KOPT-K1 (cell line): ENCODE results near the gene THAP2.
"Not testable (repeated sequence)": the region's sequence is repeated elsewhere in the genome, so short reads cannot be mapped to it uniquely, and the experiment has no call there.

ENCODE experiments used
- H3K27ac ChIP-seq: fragments of 200-600 bp; sonication (generic); 2 replicates; pipeline ENCODE4 v1.5.1; 2016; ENCODE audit warnings: antibody characterized with exemption, mild to moderate bottlenecking, low read depth, low read length; ENCODE audit not compliant: poor library complexity, severe bottlenecking
- H3K36me3 ChIP-seq: fragments of 200-600 bp; sonication (generic); 2 replicates; pipeline ENCODE4 v1.5.1; 2017; ENCODE audit warnings: antibody characterized with exemption, mild to moderate bottlenecking, low read length, moderate library complexity; ENCODE audit not compliant: insufficient read depth
- H3K9me3 ChIP-seq: fragments of 200-600 bp; sonication (generic); 2 replicates; pipeline ENCODE4 v1.5.1; 2017; ENCODE audit warnings: antibody characterized with exemption, low read length, mild to moderate bottlenecking; ENCODE audit not compliant: insufficient read depth, poor library complexity, severe bottlenecking

The THAP2 gene

GRCh38 chr12:71684081-71684480, 20.0 kb downstream of the THAP2 start:
- Histone ChIP-seq H3K36me3 (no peaks in the 10 kb centered on the region), H3K27ac (no peak overlapping the region), H3K9me3 (no peaks in the 10 kb centered on the region)

DNA sequence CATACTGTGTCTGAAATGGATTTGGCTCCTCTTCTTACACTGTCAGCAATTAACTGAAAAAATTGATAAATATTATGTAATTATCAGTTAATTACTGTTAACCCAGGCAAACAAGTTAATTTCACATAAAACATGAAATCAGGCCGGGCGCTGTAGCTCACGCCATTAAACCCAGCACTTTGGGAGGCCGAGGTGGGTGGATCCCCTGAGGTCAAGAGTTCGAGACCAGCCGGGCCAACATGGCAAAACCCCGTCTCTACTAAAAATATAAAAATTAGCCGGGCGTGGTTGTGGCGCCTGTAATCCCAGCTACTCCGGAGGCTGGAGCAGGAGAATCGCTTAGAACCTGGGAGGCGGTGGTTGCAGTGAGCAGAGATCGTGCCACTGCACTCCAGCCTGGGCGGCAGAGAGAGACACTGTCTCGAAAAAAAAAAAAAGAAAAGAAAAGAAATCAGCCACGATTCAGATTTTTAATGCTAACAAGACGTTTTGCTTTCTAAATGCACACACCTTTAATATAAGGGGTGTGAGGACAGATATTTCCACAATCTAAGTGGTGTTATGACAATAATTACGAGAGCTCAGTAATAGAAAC, 21.3 kb downstream of the THAP2 start:
- peak overlapping the region; percentile 87 for H3K27ac ChIP-seq
- H3K36me3 ChIP-seq = peaks cover 10% of the 10 kb centered on the region
- H3K9me3 ChIP-seq = no peaks in the 10 kb centered on the region

DNA sequence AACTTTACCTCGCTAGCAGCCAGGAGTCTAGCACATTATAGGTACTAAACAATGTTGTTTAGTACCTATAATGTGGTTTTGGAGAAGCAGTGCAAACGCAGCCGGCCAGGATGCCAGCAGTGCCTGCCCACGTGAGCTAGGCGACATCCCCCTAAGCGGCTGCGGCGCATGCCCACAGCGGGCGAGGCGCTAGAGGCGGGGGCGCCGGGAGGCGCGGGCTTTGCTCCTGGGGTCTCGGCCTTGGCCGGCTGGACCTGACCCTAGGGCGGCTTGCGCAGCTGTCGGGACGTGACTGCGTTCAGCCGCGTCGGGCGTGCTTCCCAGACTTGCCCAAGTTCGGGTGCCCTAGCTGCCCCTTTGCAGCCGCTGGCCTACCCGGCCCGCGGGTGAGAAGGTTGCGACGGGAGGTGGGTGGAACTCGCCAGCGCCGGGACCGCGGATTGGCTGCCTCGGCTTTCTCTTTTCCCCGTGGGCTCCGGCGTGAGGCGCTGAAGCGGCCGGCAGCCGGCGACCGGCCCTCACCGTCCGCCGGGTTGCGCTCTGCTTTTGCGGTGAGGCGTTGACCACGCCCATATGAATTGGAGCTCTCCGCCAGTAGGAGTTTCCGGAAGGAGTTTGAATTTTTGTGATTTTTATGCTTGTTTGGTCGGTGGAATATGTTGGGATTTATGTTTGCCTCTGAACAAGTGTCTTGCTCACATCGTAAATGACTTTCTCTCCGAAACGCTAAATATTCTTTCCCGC, 22.0 kb downstream of the THAP2 start, which contains the start of gene TMEM19:
Gene TMEM19 (plus strand): TSS at position 169 of the 744 bp plus-strand sequence. CDS start 599 bp downstream, outside the sequence.
- H3K27ac ChIP-seq = peak within 1 kb of the TSS; percentile 87

GRCh38 chr12:71686658-71687025, 22.5 kb downstream of the THAP2 start:
- Histone ChIP-seq H3K36me3 (peaks cover 20% of the 10 kb centered on the region), H3K9me3 (no peaks in the 10 kb centered on the region), H3K27ac (peak overlapping the region; percentile 87)

More for the DNA sequence above, 22.0 kb downstream of the THAP2 start, which contains the start of gene TMEM19:
- Histone ChIP-seq H3K36me3 (peaks cover 17% of the 10 kb centered on the region), H3K9me3 (no peaks in the 10 kb centered on the region)

DNA sequence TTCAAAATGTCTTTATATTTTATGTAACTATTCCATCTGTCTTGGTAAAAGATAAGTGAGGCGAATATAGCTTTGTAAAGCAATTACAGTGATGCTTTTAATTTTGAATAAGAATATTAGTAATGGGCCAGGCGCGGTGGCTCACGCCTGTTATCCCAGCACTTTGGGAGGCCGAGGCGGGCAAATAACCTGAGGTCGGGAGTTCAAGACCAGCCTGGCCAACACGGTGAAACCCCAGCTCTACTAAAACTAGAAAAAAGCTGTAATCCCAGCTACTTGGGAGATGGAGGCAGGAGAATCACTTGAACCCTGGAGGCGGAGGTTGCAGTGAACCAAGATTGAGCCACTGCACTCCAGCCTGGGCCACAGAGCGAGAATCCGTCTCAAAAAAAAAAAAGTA, 23.1 kb downstream of the THAP2 start:
- not testable (repeated sequence) for H3K27ac ChIP-seq, H3K9me3 ChIP-seq
- H3K36me3 ChIP-seq = peaks cover 24% of the 10 kb centered on the region

DNA sequence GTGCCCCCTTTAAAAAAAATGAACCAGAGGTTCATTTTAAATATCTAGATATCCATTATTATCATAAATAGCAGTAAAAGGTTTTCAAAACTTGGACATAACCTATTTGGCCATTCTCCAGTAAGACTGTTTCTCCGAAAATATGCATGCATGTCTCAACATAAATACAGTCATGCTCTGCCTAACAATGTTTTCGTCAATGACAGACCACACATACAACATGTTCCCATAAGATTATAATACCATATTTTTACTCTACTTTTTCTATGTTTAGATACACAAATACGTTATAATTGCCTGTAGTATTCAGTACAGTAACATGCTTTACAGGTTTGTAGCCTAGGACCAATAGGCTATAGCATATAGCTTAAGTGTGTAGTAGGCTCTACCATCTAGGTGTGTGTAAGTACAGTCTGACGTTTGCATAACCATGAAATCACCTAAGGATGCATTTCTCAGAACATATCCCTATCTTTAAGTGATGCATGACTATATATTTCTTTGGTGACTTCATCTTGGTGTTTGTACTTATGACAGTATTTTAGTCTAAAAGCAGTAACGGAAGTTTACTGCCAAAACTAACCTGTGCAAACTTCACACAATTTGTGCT, 25.0 kb downstream of the THAP2 start:
- H3K36me3 ChIP-seq = peaks cover 27% of the 10 kb centered on the region
- no peaks in the 10 kb centered on the region for H3K9me3 ChIP-seq
- no peak overlapping the region for H3K27ac ChIP-seq

- no peak overlapping the region for H3K27ac ChIP-seq
- peaks cover 43% of the 10 kb centered on the region for H3K36me3 ChIP-seq
- no peaks in the 10 kb centered on the region for H3K9me3 ChIP-seq
These were observed 27.5 kb downstream of the THAP2 start for GRCh38 chr12:71691504-71692129.

- H3K27ac ChIP-seq = no peak overlapping the region
- H3K36me3 ChIP-seq = peaks cover 59% of the 10 kb centered on the region
- H3K9me3 ChIP-seq = no peaks in the 10 kb centered on the region
These were observed 29.0 kb downstream of the THAP2 start for GRCh38 chr12:71693126-71693525.

GRCh38 chr12:71693651-71694050, 29.6 kb downstream of the THAP2 start:
- not testable (repeated sequence) for H3K9me3 ChIP-seq, H3K27ac ChIP-seq
- H3K36me3 ChIP-seq = peaks cover 64% of the 10 kb centered on the region

DNA sequence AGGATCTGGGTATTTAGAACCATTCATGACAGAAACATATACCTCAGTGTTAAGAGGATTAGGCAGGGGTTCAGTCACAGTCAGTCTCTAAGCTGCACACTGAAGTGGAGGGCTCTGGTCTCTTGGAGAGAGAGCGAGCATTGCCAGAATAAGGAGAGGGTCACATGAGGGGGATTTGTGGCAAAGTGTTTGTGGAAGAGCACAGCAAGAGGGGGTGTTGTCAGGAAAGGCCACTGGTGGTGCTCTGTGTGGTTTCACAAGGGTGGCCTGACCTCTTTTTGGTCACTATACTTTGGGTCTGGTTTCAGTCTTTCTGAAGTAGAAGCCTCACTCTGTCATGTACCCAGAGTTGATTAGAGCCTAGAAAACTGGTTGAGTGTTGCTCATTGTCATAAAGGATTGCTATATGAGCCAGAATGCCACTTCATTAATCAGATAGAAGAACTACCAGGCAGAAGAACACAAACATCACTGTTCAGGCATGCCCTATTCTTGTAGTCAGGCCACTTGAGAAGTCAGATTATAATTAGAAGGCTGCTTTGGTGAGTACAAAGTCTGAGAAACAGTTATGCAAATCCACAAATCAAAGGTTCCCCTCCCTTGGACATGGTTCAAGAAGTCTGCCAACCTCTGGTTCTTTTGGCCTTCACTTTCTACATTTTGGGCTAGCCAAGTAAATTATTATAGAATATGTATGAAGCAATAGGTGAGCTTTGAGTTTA, 30.2 kb downstream of the THAP2 start:
- Histone ChIP-seq H3K27ac (no peak overlapping the region), H3K9me3 (no peaks in the 10 kb centered on the region), H3K36me3 (peaks cover 70% of the 10 kb centered on the region)

GRCh38 chr12:71695782-71696181, 31.7 kb downstream of the THAP2 start:
- Histone ChIP-seq H3K36me3 (peaks cover 71% of the 10 kb centered on the region), H3K27ac (no peak overlapping the region), H3K9me3 (no peaks in the 10 kb centered on the region)

DNA sequence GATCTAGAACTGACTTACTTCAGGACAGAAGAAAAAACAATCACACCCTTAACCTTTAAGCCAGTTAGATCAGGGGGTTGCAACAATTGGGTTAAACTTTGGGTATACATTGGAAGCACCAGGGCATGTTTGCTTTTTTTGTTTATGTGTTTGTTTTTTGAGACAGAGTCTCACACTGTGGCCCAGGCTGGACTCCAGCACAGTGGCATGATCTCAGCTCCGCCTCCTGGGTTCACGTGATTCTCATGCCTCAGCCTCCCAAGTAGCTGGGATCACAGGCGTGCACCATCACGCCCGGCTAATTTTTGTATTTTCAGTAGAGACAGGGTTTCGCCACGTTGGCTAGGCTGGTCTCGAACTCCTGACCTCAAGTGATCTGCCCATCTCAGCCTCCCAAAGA, 38.1 kb downstream of the THAP2 start:
- H3K27ac ChIP-seq, H3K9me3 ChIP-seq: not testable (repeated sequence)
- peaks cover 73% of the 10 kb centered on the region for H3K36me3 ChIP-seq

- Histone ChIP-seq H3K27ac (no peak overlapping the region), H3K9me3 (no peaks in the 10 kb centered on the region), H3K36me3 (peaks cover 69% of the 10 kb centered on the region)
These were observed 38.5 kb downstream of the THAP2 start for GRCh38 chr12:71702590-71702989.

DNA sequence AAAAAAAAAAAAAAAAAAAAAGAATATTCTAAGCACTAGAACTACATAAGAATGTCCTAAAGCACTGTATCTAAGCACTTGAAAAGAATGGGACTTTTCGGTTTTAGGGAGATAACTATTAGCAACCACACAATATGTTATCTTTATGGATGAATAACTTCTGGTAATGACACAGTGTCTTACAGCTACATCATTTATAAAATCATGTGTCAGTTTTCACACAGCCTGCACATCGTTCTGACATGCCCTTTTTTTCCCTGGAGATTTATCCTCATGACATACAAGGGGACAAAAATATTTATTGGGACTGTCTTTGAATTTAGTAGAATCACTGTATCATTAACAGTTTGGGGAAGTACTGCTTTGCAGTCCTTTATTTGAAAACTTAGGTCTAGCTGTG, 39.1 kb downstream of the THAP2 start:
- H3K27ac ChIP-seq = no peak overlapping the region
- peaks cover 63% of the 10 kb centered on the region for H3K36me3 ChIP-seq
- no peaks in the 10 kb centered on the region for H3K9me3 ChIP-seq

- Histone ChIP-seq H3K27ac (no peak overlapping the region), H3K36me3 (peaks cover 46% of the 10 kb centered on the region), H3K9me3 (no peaks in the 10 kb centered on the region)
These were observed 40.8 kb downstream of the THAP2 start for GRCh38 chr12:71704920-71705319.
